HG02884 (cell line): ENCODE results near the gene STK32B.
"Not testable (repeated sequence)": the region's sequence is repeated elsewhere in the genome, so short reads cannot be mapped to it uniquely, and the experiment has no call there.

ENCODE experiments used
- ATAC-seq: cut with Tn5 transposase; IDR thresholded peaks from one replicate; pipeline ENCODE4 v1.9.1; 2021; ENCODE audit warnings: mild to moderate bottlenecking, moderate library complexity; ENCODE audit not compliant: unreplicated experiment

The STK32B gene

DNA sequence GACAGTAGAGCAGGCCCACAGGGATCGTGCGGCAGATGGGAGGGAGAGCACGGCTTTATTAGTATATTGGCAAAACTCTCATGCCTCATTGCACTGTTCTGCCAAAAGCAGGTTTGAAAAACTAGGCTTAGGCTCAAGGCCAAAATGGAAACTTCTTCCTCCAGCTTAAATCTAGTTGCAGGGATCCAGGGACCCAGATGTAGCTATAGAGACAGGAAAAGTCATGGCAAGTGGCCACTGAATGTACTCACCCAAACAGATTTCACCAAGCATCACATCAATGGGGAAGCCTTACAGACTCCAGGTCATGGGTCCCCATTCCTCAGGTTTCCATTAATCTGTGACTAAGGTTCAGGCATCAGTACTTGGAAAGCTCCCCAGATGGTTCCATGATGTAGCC lies 149.2 kb downstream of the STK32B start:
- ATAC-seq, result no peak

DNA sequence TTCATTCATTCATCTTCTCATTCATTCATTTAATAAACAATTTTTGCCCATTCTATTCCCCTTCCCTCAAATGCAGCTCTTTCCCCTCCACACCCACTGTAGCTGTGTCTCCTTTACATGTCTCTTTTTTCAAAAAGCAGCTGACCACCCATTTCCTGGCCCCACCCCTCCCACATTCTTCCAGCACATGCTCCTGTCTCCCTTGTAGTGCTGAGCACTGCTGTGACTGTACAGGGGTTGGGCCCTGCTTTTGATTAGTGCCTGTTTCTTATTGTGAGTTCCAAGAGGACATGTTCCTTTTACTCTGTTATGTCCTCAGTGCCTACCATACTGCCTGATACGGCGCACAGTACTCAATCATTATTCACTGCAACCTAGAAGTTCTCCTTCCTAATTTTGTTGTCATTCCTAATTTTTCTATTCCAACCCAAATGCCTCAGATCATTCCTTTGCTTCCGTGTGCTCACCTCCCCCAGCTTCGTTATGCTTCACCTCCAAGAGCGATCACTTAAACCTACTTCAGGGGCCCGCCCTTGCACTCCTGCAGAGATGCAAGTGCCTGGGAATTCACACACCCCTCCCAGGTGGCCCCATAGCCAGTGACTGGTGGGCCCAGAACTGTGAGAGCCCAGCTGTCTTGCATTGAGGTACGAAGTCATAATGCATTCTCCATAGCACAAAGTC lies 152.2 kb downstream of the STK32B start:
- no peak for ATAC-seq

DNA sequence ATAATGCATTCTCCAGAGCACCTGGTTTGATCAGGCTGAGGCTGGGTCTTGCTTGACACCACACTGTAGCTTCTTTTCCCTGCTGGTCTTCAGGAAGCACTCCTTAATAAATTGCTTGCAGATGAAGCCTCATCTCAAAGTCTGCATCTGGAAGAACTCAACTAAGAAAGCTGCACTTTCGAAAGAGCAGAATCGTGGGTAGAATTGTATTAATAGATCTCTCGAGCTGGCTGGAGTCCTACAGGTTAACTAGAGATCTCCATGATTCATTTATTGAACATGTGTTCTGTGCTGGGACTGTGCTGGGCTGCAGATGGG lies 152.7 kb downstream of the STK32B start:
- ATAC-seq, result no peak

DNA sequence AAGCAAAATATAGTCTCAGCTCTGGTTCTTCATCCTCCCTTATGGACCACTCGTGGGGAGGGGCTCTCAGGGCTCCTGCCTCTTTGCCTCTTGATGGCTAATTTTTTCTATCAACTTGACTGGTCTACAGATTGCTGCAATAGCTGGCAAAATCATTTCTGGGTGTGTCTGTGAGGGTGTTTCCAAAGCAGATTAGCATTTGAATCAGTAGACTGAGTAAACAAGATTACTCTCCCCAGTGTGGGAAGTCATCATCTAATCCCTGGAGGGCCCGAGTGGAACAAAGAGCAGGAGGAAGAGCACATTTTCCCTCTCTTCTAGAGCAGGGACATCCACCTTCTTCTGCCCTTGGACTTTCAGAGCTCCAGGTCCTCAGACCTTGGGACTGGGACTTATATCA lies 153.5 kb downstream of the STK32B start:
- ATAC-seq, result no peak

DNA sequence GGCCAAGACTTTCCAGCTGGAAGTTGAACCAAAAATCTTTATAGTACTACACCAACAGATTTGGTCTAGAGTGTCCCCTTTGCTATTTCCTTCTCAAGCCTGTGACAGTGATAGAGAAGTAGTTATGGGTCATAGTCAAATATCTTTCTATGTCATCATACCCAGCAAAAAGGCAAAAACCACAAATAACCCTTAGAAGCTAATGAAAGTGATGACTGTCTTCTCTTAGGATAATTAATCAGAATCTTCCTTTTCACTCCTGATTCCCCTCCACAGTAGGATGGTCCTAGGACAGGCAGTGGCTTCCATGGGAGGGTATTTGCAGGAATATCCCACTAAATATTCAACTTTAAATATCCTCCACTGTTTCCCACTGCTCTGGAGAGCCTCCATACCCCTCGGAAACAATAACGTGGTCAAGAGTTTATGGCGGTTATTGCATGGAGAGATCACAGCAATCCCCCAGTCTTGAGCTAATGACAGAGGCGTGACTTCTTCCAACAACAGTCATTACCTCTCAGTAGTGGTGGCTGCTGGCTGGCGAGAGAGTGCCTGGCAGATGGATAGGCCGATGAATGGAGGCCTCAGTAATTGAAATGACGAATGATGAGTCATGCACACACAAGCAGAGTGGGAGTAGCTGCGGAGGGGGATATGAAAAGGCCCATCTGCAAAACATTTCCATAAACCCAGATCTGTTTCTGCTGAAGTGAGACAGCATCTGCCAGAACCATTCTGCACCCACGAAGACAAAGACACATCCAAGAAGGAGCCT lies 154.9 kb downstream of the STK32B start:
- no peak for ATAC-seq

DNA sequence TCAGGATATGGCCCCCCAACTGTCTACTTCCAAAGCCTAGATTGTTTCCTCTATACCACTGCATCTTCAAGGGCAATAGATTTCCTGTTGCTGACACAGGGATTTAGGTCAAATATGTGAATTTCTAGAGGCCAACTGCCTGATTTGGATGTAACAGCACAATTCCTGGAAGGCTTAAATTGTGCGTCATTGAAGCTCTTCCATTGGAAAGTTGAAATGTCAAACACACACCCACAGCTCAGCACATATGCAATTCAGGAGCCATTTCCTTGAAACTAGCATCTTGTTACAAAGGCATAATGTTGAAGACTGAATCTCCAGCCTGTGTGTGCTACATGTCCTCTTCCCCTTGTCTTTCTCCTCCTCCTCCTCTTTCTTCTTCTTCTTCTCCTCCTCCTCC lies 158.6 kb downstream of the STK32B start:
- no peak for ATAC-seq

DNA sequence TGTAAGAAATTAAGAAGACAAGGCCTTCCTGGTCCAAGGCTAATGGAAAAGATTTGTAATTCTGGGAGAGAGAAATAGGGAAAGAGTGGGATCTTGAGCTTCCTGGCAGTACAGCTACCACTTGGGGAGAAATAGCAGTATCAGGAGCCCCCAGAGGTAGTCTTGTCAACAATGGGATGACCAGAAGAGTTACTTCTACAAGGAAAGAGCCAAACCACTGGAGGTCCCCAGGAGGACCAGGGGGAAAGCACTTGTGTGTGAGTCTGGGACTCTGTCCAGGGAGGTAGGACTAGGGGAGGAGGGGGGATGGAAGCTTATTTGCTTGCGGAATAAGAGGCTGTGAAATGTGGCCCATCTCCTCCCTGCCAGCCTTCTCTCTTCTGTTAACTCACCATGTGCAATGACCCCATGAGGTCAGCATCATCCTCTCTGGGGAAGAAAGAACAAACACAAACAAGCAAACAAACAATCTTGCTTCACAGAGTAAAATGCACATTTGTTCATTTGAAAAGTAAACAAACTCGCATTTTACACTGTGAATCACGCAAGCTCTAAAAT lies 160.1 kb downstream of the STK32B start:
- ATAC-seq, result no peak

DNA sequence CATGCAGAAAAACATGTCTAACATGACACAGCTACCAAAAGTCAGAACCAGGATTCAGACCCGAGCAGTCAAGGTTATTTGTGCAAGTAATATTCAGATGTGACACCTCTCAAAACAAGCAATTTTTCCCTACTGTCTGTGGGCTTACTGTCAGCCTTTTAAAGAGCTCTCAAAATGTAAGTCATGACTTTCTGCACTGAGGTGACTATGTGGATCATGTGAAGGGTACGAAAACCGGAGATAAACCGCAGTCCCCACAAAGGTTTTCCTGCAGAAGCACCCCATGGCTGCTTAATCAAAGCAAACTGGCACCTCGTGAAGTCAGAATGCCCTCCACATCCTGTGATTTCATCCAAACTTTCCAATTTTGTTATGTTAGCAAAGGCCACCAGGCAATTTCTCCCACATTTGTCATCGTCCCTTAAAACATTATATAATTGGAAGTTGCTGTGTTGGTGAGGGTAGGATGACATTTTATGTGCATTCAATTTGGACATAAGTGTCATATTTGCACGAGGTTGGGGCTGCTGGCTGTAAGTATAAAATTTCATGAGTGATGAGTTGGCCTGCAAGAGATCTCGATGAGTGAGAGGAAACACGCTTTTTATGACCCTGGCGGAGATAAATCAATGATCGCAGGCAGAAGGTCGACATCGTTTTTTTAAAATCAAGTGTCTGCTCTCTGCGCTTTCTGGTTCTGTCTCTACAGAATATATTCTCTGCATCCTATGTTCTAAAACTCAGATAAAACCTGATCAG lies 161.2 kb downstream of the STK32B start:
- no peak for ATAC-seq

DNA sequence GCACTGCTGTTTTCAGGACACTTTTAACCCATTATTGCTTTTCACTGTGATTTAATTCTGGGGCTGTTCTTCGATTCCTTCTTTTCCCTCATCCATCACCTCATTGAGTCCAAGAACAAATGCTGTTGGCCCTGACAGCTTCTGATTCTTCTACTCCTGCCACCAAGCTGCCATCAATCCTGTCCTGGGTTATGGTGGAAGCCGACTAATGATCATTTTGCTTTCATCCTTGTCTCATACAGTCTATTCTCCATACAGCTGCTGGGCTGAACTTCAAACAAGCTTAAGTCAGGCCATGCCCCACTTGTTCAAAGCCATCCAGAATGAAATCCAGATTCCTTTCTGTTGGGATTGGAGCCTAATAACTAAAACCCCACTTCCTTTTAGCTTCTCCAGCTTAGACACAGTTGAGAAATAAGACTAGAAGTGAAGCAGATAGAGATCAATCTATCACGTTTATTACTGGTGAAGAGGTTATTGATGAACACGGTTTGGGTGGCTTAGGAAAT lies 161.9 kb downstream of the STK32B start:
- no peak for ATAC-seq

DNA sequence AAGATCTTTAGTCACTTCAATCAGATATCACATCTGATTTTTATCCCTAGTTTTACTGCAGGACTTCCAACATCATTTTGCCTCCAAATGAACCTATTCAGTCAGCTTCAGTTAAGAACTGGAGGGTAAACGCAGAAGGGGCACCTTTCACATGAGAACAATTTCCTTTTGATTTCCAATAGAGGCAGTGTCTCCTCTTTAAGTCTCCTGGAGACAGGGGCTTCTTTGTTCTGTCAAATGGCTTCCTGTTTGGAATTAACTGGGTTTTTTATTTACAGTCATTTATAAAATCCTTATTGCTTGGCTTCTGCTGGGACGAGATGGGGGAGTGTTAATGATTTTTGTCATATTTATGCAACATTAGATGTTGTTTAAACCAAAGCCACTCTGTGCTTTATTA lies 164.0 kb downstream of the STK32B start:
- no peak for ATAC-seq

DNA sequence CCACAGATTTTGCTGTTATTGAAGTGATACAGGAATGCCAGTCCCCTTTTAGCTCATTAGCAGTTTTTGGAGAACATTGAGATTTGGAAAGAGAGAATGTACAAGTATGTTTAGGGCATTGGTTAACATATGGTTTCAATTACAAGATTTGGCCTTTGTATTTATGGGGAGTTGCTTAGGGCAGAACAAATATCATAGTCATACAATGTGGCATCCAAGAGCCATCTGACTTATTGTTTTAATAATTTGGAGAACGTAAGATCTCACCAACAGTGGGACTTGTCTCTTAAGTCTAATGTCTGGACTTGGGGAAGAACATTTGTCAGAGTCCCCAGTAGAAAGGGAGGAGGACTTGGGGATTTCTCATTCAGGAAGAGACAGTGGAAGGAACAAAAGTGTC lies 166.1 kb downstream of the STK32B start:
- no peak for ATAC-seq

DNA sequence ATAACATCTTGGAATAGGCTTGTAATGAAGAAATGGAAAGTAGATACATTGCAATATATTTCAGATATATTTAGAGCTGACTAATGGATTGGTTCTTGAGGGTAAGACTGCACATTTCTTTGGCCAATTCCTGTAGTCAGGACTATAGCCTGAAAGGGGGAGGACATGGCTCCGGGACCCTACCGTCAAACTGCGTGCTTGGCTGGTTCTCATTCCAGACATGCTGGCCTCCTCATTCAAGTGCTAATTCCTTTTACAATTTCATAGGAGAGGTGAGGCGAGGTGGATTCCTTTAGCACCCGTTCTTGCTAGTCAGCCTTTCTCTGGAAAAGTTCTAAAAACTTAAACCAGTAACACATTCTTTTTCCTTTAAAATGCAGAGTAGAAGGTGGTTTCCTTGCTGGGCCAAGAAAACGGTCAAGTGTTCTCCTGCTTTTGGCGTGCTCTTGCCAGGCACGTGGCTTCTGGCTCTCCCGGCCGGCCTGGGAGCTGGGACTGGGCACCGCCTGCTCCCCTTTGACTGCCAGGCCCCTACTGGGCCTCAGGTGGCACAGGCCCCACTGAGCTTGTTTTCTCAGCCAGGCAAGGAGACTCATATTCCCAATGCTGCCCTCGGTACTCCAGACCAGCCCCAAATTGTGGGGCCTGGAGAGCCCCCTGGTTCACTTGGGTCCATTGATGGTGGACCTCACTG lies 167.2 kb downstream of the STK32B start:
- ATAC-seq, result no peak

DNA sequence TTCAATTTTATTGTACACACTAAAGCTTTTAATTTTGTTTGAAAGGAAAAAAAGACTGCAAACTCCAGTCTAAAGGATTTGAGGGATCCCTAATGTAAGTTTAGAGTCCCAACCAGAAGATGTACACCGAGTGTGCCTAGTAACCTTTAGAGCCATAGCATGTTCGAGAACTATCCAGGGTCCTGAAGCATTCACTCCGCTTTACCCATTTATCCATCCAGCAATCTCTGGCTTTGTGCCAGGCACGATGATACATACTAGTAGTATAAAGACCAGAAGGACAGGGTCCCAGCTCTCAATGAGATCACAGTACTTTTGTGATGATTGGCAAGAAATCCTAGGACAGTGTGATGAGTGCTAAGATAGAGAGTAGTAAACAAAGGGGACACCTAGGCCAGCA lies 168.7 kb downstream of the STK32B start:
- no peak for ATAC-seq

DNA sequence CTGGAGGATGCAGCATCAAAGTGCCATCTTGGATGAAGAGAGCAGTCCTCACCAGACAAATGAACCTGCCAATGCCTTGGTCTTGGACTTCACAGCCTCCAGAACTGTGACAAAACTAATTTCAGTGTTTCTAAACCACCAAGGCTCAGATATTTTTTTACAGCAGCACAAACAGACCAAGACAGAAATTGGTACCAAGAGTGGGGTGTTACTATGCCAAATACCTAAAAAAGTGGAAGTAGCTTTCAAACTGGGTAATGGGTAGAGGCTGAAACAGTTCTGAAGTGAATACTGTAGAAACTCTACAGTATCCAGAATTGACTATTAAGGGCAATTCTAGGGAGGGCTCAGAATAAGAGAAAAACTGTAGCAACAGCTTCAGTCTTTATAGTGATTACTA lies 170.8 kb downstream of the STK32B start:
- ATAC-seq, result no peak

DNA sequence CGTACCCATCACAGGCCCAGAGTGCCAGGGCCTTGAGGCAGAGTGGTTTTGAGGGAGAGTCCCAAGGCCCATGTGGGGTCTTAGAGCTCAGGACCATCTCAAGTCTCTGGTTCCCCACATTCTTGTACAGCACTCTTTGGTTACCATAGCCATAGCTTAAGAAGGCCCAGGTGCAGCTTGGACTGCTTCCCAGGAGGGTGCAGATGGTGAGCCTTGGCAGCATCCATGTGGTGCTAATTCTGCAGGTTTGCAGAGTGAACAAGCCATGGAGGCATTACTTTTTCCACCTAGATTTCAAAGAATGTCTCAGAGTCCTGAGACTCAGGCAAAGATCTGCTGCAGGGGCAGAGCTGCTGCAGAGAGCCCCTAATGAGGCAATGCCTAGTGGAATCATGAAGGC lies 171.7 kb downstream of the STK32B start:
- no peak for ATAC-seq

DNA sequence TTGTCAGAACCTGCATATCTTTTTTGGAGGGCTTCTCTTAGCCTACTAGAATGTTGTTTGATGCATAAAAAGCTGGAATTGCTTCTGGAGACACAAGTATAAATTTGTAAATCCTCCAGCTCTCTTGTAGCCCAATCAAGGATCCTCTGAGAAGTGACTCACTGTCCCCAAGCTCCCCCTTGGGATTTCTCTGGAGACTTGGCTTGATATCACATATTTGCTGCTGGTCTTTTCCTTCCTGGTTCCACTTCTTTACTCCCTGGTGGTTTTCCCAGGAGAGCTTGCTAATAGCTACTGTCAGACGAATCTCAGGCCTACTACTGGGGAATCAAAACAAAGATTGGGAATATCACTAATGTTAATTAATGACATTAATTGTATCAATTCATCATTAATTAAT lies 173.1 kb downstream of the STK32B start:
- ATAC-seq, result no peak

DNA sequence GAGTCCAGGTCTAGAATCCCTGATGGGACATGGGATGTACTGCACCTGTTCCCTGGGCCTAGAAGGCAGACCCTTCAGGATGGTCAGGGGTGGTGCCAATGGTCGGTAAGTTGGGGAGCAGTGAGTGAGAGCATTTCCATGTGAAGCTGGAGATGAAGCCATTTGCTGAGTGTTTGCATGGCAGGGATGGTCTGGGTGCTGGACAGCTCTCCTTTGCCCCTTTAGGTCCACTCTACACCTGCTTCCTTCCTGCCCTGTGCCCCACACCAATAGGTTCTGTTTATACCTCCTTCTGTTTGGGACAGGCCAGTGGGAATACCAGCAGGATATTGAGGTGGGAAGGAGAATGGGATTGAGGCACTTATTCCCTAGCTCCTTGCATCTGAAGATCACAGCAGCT lies 181.3 kb downstream of the STK32B start:
- ATAC-seq, result no peak

DNA sequence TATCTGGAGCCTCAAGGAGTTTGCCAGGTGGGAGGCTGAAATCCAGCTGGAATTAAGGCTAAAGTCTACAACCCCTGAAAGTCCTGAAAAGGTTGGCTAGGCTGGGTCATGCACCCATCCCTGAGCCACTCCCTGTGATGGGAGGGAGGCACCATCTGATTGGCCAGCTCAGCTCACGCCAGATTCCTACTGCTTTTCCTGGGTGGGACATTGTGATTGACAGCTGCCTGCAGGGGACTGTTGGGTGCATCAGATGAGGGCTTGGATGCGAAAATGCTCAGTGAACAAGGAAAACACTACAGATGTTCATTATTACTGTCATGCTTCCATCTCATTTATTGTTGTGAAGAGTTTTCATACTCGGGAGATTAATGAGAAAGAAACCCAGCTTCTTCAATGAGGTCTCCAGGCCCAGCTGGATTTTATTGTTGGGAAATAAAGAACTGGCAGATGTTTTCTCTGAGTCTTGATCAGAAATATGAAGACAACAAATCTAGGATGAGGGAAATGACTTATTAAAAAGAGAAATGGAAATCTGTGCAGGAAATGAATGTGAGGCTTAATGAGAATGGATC lies 185.9 kb downstream of the STK32B start:
- no peak for ATAC-seq

DNA sequence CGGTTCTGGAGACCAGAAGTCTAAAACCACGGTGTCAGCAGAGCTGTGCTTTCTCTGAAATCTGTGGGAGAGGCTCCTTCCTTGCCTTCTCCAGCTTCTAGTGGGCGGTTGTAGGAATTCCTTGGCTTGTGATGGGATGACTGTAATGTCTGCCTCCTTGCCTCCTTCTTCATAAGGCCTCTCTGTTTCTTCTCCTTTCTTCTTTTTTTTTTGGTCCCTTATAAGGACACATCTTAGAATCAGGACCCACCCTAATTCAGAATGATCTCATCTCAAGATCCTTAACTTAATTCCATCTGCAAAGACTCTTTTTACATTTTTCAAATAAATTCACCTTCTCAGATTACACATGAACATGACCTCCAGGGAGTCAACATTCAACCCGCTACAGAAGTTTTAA lies 186.9 kb downstream of the STK32B start:
- ATAC-seq, result no peak

DNA sequence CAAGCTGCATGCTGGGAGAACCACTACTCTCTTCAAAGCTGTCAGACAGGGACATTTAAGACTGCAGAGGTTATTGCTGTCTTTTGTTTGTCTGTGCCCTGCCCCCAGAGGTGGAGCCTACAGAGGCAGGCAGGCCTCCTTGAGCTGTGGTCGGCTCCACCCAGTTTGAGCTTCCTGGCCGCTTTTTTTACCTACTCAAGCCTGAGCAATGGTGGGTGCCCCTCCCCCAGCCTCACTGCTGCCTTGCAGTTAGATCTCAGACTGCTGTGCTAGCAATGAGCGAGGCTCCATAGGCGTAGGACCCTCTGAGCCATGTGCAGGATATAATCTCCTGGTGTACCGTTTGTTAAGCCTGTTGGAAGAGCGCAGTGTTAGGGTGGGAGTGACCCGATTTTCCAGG lies 195.8 kb downstream of the STK32B start:
- not testable (repeated sequence) for ATAC-seq

DNA sequence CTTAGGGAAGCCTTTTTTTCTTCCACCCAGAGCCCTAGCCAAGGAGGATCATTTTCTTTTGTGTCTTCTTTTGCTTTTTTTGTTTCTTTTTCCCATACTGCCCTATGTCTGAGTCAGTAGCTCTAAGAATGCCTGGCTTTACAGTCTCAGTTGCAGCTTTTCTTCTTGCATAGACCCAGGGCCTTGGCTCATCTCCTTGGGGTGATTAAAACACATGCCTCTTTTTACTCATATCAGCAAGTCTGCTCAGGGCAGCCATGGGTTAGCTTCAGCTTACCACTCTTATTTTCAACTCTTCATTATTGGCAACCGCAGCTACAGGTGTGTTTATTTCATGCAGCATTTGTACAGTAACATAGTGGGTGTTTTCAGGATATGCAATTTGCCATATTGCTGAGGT lies 196.5 kb downstream of the STK32B start:
- no peak for ATAC-seq
